GM12891 (cell line): ENCODE data around the gene LSM4.

ENCODE experiments used
- DNase-seq: peaks from one replicate; pipeline ENCODE4 v3.0.0; 2011; ENCODE audit warnings: low spot score; ENCODE audit not compliant: insufficient read length
- FAIRE-seq: peaks from 2 replicates; lab custom pipeline; 2011; peaks lifted over from hg19 to GRCh38; lab: Jason Lieb, UNC
- PAX5 ChIP-seq: IDR thresholded peaks from 2 replicates; pipeline ENCODE4 v1.6.1; 2011; ENCODE audit warnings: low read length, moderate library complexity, mild to moderate bottlenecking; ENCODE audit not compliant: insufficient read depth, severe bottlenecking
- POLR2A ChIP-seq: IDR thresholded peaks from 2 replicates; pipeline ENCODE4 v1.6.1; 2011; ENCODE audit warnings: low read depth, low read length, control low read depth
- POLR2AphosphoS5 ChIP-seq: IDR thresholded peaks from 2 replicates; pipeline ENCODE4 v1.6.1; 2011; ENCODE audit warnings: low read depth, low read length, control low read depth
- POU2F2 ChIP-seq: IDR thresholded peaks from 2 replicates; pipeline ENCODE4 v1.6.1; 2011; ENCODE audit warnings: low read depth, mild to moderate bottlenecking, control low read depth, low read length, moderate library complexity
- SPI1 ChIP-seq: IDR thresholded peaks from 2 replicates; pipeline ENCODE4 v1.6.1; 2011; ENCODE audit warnings: low read depth, low read length, control low read depth
- TAF1 ChIP-seq: IDR thresholded peaks from 2 replicates; pipeline ENCODE4 v1.6.1; 2011; ENCODE audit warnings: low read depth, low read length, control low read depth

The LSM4 gene

DNA sequence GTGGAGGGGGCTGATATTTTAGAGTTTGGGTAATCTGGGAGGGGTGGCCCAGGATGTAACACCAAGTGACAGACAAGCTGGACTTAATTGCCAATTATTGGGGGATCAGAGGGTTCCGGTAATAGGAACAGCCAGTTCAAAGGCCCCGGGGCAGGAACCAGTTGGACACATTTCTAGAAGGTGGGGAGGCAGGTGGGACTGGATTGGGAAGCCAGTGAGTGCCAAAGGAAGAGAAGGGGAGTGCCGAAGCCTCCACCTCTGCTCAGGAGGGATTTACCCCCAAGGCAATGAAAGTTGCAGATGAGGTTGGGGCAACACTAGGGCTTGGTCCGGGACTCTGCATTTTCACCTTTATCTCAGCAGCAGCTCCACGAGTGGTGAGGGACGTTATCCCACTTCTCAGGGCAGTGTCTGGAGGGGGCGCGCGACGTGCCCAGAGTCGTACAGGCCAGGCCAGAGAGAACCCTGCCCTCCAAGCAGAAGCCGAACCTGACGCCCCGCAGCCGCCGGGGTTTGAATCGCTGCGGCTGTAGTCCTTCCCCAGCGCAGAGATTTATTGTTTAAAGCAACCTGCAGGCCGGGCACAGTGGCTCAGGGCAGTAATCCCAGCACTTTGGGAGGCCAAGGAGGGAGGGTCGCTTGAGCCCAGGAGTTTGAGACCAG is 35.8 kb downstream of the LSM4 start:
- TF ChIP-seq POLR2A (no peak), POLR2AphosphoS5 (no peak), PAX5 (no peak), SPI1 (no peak), TAF1 (no peak), POU2F2 (no peak)
- FAIRE-seq (no peak), DNase-seq (no peak)

DNA sequence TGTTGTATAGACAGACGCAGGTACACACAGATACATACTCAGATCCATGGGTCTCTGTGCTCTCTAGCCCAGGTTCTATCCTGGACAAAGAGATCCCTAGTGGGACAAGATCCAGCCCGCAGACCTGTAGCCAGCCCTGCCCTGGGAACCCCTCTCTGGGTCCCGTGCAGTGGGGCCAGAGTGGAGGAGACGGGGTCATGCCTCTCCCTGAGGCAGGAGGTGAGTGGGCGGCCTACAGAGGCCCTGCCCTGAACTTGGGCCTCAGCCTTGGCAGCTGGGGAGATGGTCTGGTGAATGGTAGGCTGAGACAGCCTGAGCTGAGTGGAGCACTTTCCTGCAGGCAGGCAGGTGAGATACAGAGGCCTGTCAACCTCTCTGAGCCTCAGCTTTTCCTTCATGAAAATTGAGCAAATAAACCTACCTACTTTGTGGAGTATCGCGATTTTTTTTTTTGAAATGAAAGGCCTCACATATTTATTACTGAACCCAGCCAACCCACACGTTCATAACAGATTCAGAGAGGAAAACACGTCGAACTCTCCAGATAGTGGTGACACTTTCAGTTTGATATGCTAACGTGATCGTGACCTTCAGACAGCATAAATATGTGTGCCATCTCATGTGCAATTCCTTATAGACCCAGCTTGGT is 38.0 kb downstream of the LSM4 start:
- no peak for DNase-seq
- TF ChIP-seq POLR2AphosphoS5: no peak
- no peak for TF ChIP-seq TAF1
- no peak for TF ChIP-seq POU2F2
- TF ChIP-seq SPI1: no peak
- no peak for TF ChIP-seq PAX5
- no peak for TF ChIP-seq POLR2A
- peak; percentile 64 for FAIRE-seq

DNA sequence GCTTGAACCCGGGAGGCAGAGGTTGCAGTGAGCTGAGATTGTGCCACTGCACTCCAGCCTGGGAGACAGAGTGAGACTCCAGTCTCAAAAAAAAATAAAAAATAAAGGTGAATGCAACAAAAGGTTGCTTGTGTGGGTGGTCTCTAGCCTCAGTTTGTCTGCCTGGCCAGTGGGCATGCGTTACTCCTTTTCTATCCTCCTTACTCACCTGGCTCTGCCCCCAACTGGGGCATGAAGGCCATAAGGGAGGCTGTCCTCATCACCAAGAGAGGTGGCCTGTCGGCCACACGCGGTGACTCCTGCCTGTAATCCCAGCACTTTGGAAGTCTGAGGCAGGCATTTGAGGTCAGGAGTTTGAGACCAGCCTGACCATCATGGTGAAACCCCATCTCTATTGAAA is 39.5 kb downstream of the LSM4 start:
- FAIRE-seq (no peak), DNase-seq (no peak)
- TF ChIP-seq TAF1: no peak
- no peak for TF ChIP-seq SPI1
- no peak for TF ChIP-seq POLR2AphosphoS5
- no peak for TF ChIP-seq POU2F2
- TF ChIP-seq POLR2A: no peak
- TF ChIP-seq PAX5: no peak

DNA sequence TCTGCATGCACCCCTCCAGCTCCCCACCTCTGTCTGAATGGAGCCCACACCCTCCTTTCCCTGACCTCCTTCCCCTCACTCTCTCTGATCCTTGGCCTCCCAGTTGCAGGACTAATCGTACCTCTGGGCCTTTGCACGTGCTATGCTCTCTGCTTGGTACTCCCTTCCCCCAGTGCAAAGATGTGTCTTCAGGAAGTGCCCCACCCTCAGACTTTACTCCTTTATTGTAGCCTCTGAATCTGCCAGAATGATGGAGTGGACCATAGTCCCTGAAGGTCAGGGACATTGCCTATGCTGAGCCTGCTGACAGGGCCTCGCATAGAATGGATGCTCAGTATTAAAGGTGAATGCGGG is 40.1 kb downstream of the LSM4 start:
- DNase-seq (no peak), FAIRE-seq (no peak)
- TF ChIP-seq PAX5 (no peak), TAF1 (no peak), POLR2A (no peak), POLR2AphosphoS5 (no peak; the same call in 1 of the 2 replicates), POU2F2 (no peak), SPI1 (no peak)

- FAIRE-seq (peak; percentile 61), DNase-seq (no peak)
- TF ChIP-seq POLR2AphosphoS5: peak; percentile 42
- no peak; the same call in 1 of the 2 replicates for TF ChIP-seq TAF1
- peak; percentile 85 for TF ChIP-seq POLR2A
- no peak for TF ChIP-seq SPI1
- TF ChIP-seq POU2F2: no peak
- no peak for TF ChIP-seq PAX5
Measured at GRCh38 chr19:18282021-18282787, 40.7 kb downstream of the LSM4 start.

- TF ChIP-seq POU2F2 (peak; percentile 95), TAF1 (peak; percentile 88), POLR2AphosphoS5 (peak; percentile 98), SPI1 (no peak), POLR2A (peak; percentile 97), PAX5 (peak; percentile 35)
- FAIRE-seq: peak; percentile 98
- peak; percentile 92 for DNase-seq
Measured at GRCh38 chr19:18281082-18282020, 41.5 kb downstream of the LSM4 start, which contains the start of gene JUND. TSS of gene JUND (minus strand) at chr19:18281622. CDS start at chr19:18281484, 138 bp downstream.

DNA sequence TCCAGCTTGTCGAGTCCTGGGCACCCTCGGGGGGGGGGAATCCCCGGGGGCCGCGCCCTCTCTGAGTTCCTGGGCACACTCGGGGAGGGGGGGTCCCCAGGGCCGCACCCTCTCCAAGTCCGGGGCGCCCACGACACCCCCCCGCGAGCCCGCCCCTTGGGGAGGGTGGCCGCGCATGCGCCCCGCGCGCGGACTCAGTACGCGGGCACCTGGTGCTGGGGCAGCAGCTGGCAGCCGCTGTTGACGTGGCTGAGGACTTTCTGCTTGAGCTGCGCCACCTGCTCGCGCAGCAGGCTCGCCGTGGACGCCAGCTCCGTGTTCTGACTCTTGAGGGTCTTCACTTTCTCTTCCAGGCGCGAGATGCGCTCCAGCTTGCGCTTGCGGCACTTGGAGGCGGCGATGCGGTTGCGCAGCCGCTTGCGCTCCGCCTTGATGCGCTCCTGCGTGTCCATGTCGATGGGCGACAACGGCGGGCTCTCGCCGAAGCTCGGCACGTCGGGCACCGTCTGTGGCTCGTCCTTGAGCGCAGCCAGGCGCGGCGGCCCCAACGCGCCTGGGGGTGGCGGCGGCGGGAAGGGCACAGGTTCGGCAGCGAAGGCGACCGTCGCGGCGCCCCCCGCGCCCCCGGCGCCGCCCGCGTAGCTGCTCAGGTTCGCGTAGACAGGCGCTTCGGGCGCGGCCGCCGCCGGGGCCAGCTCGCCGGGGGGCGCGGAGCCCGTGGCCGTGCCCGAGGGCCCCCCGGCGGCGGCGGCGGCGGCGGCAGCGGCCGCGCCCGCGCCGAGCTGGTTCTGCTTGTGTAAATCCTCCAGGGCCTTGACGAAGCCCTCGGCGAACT is 42.4 kb downstream of the LSM4 start:
- TF ChIP-seq POLR2A (peak; percentile 70; the same call in 1 of the 2 replicates), POU2F2 (peak; percentile 32; the same call in 1 of the 2 replicates), SPI1 (no peak), TAF1 (peak; percentile 51; the same call in 1 of the 2 replicates), PAX5 (no peak), POLR2AphosphoS5 (peak; percentile 82)
- DNase-seq: no peak
- FAIRE-seq: peak; percentile 78
